Measurements from ENCODE around the gene MAU2.

Gene MAU2

GRCh38 chr19:19303411-19303810, 17.2 kb upstream of the MAU2 start:
- H3K4me3 ChIP-seq (ENCODE audit: low read length): no peak overlapping the region
- H3K9me3 ChIP-seq (ENCODE audit: control insufficient read depth, insufficient read depth, low read length): no peaks in the 10 kb centered on the region
- H3F3A ChIP-seq (ENCODE audit: control insufficient read depth, insufficient read depth): no peaks in the 10 kb centered on the region
- no peaks in the 10 kb centered on the region for H3K27me3 ChIP-seq (ENCODE audit: control insufficient read depth, low read length)
- TF ChIP-seq CTCF (IDR thresholded peaks at IDR 0.05; ENCODE audit: low read depth, low read length, poor library complexity, severe bottlenecking) (no peak), EZH2phosphoT487 (IDR thresholded peaks at IDR 0.05; ENCODE audit: borderline replicate concordance, low read length) (no peak)
- H3K4me2 ChIP-seq (ENCODE audit: low read length): no peak overlapping the region
- no peaks in the 10 kb centered on the region for H3K9me2 ChIP-seq (replicated peaks; ENCODE audit: control insufficient read depth, low read length)
- H3K79me2 ChIP-seq (ENCODE audit: control insufficient read depth, low read length): no peaks in the 10 kb centered on the region
- no peaks in the 10 kb centered on the region for H4K20me1 ChIP-seq (ENCODE audit: control insufficient read depth, insufficient read depth, low read depth, low read length)
- no peak overlapping the region for H3K27ac ChIP-seq (ENCODE audit: low read depth, low read length)
- no peaks in the 10 kb centered on the region for H3K4me1 ChIP-seq (ENCODE audit: control insufficient read depth, low read length)
- H3K36me3 ChIP-seq (ENCODE audit: control insufficient read depth, low read length): peaks cover 56% of the 10 kb centered on the region

GRCh38 chr19:19304186-19304965, 16.3 kb upstream of the MAU2 start:
- no peak overlapping the region for H3K4me2 ChIP-seq (ENCODE audit: low read length)
- H3K9me2 ChIP-seq (replicated peaks; ENCODE audit: control insufficient read depth, low read length): no peaks in the 10 kb centered on the region
- no peaks in the 10 kb centered on the region for H3K9me3 ChIP-seq (ENCODE audit: control insufficient read depth, insufficient read depth, low read length)
- no peaks in the 10 kb centered on the region for H3K4me1 ChIP-seq (ENCODE audit: control insufficient read depth, low read length)
- H3K27me3 ChIP-seq (ENCODE audit: control insufficient read depth, low read length): no peaks in the 10 kb centered on the region
- no peak overlapping the region for H3K4me3 ChIP-seq (ENCODE audit: low read length)
- no peak for TF ChIP-seq EZH2phosphoT487 (IDR thresholded peaks at IDR 0.05; ENCODE audit: borderline replicate concordance, low read length)
- no peak for TF ChIP-seq CTCF (IDR thresholded peaks at IDR 0.05; ENCODE audit: low read depth, low read length, poor library complexity, severe bottlenecking)
- H3K36me3 ChIP-seq (ENCODE audit: control insufficient read depth, low read length): peaks cover 60% of the 10 kb centered on the region
- no peaks in the 10 kb centered on the region for H3F3A ChIP-seq (ENCODE audit: control insufficient read depth, insufficient read depth)
- no peaks in the 10 kb centered on the region for H4K20me1 ChIP-seq (ENCODE audit: control insufficient read depth, insufficient read depth, low read depth, low read length)
- H3K27ac ChIP-seq (ENCODE audit: low read depth, low read length): no peak overlapping the region
- H3K79me2 ChIP-seq (ENCODE audit: control insufficient read depth, low read length): no peaks in the 10 kb centered on the region

GRCh38 chr19:19305066-19305465, 15.6 kb upstream of the MAU2 start:
- H3K9me2 ChIP-seq (replicated peaks; ENCODE audit: control insufficient read depth, low read length): no peaks in the 10 kb centered on the region
- no peak overlapping the region for H3K4me2 ChIP-seq (ENCODE audit: low read length)
- no peaks in the 10 kb centered on the region for H3F3A ChIP-seq (ENCODE audit: control insufficient read depth, insufficient read depth)
- no peaks in the 10 kb centered on the region for H3K79me2 ChIP-seq (ENCODE audit: control insufficient read depth, low read length)
- H3K36me3 ChIP-seq (ENCODE audit: control insufficient read depth, low read length): peaks cover 63% of the 10 kb centered on the region
- no peaks in the 10 kb centered on the region for H3K9me3 ChIP-seq (ENCODE audit: control insufficient read depth, insufficient read depth, low read length)
- no peaks in the 10 kb centered on the region for H3K4me1 ChIP-seq (ENCODE audit: control insufficient read depth, low read length)
- no peaks in the 10 kb centered on the region for H4K20me1 ChIP-seq (ENCODE audit: control insufficient read depth, insufficient read depth, low read depth, low read length)
- H3K27me3 ChIP-seq (ENCODE audit: control insufficient read depth, low read length): no peaks in the 10 kb centered on the region
- no peak overlapping the region for H3K4me3 ChIP-seq (ENCODE audit: low read length)
- TF ChIP-seq CTCF (IDR thresholded peaks at IDR 0.05; ENCODE audit: low read depth, low read length, poor library complexity, severe bottlenecking) (no peak), EZH2phosphoT487 (IDR thresholded peaks at IDR 0.05; ENCODE audit: borderline replicate concordance, low read length) (no peak)
- no peak overlapping the region for H3K27ac ChIP-seq (ENCODE audit: low read depth, low read length)

Data from DOHH2 (cell line).